ENCODE results near the gene SLC26A9.

The SLC26A9 gene

DNA sequence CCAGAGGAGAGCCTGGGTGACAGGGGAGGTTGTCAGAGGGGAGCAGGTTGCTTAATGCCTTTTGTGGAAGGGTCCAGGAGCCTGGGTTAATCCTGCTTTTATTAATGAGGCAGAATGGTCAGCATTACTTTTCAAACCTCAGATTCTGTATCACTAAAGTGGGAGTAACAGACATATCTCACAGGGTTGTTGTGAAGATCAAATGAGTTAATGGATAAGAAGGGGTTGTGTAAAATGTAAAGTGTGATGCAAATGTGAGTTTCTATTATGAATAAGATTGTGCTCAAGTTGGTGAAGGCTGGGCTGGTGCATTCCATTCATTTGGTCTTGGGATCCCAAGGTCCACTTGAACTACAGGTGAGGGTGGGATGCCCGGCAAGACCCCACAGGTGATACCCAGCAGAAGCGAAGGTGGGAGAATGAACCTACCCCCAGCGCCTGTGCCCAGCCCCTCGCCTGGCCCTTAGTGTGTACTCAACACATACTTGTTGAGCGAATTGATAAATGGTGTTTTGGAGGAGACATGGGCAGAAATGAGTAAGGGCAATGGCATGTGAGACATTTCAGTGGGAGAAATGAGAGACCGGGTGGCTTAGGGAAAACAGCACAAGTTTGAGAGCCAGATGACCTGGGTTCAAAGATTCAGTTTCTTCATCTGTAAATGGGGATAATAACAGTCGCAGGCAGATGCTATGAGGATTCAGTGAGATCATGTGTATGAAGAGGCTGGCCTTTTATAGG, 6.2 kb downstream of the SLC26A9 start:
- peaks cover 26% of the 10 kb centered on the region for H3K27me3 ChIP-seq (ENCODE audit: insufficient read depth, low read length, poor library complexity)
- no peak overlapping the region for H3K4me2 ChIP-seq (ENCODE audit: insufficient read depth, low read length)
- H3K9ac ChIP-seq (ENCODE audit: low read depth, low read length): no peak overlapping the region
- no peak overlapping the region for H3K27ac ChIP-seq (ENCODE audit: low read length)
- H2AFZ ChIP-seq (ENCODE audit: low read depth, low read length): no peak overlapping the region
- ATAC-seq (ENCODE audit: insufficient read depth, low read depth) (no peak), DNase-seq (no peak)
- H3K79me2 ChIP-seq (ENCODE audit: insufficient read depth, low read length): no peaks in the 10 kb centered on the region
- H4K20me1 ChIP-seq (ENCODE audit: insufficient read depth, low read length): no peaks in the 10 kb centered on the region
- no peaks in the 10 kb centered on the region for H3K9me3 ChIP-seq (ENCODE audit: insufficient read depth, low read length, severe bottlenecking)
- H3K4me1 ChIP-seq (ENCODE audit: insufficient read depth, low read length): no peaks in the 10 kb centered on the region
- H3K36me3 ChIP-seq (ENCODE audit: insufficient read depth, low read length): no peaks in the 10 kb centered on the region
- no peak for TF ChIP-seq EZH2 (IDR thresholded peaks at IDR 0.05; ENCODE audit: borderline replicate concordance, low read depth, low read length, severe bottlenecking)
- TF ChIP-seq, protein P1, sequence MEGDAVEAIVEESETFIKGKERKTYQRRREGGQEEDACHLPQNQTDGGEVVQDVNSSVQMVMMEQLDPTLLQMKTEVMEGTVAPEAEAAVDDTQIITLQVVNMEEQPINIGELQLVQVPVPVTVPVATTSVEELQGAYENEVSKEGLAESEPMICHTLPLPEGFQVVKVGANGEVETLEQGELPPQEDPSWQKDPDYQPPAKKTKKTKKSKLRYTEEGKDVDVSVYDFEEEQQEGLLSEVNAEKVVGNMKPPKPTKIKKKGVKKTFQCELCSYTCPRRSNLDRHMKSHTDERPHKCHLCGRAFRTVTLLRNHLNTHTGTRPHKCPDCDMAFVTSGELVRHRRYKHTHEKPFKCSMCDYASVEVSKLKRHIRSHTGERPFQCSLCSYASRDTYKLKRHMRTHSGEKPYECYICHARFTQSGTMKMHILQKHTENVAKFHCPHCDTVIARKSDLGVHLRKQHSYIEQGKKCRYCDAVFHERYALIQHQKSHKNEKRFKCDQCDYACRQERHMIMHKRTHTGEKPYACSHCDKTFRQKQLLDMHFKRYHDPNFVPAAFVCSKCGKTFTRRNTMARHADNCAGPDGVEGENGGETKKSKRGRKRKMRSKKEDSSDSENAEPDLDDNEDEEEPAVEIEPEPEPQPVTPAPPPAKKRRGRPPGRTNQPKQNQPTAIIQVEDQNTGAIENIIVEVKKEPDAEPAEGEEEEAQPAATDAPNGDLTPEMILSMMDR (IDR thresholded peaks at IDR 0.05; ENCODE audit: borderline replicate concordance, extremely low read depth, low read length, poor library complexity, severe bottlenecking): no peak
- H3K4me3 ChIP-seq (ENCODE audit: low read depth in 1 of 2, low read length in 2 of 2): no peak overlapping the region

GRCh38 chr1:205936311-205936710, 6.9 kb downstream of the SLC26A9 start:
- Histone ChIP-seq H3K9ac (ENCODE audit: low read depth, low read length) (no peak overlapping the region), H3K36me3 (ENCODE audit: insufficient read depth, low read length) (no peaks in the 10 kb centered on the region), H3K4me2 (ENCODE audit: insufficient read depth, low read length) (no peak overlapping the region), H2AFZ (ENCODE audit: low read depth, low read length) (no peak overlapping the region), H3K4me3 (ENCODE audit: low read depth in 1 of 2, low read length in 2 of 2) (no peak overlapping the region), H3K9me3 (ENCODE audit: insufficient read depth, low read length, severe bottlenecking) (no peaks in the 10 kb centered on the region), H3K79me2 (ENCODE audit: insufficient read depth, low read length) (no peaks in the 10 kb centered on the region), H3K27me3 (ENCODE audit: insufficient read depth, low read length, poor library complexity) (peaks cover 26% of the 10 kb centered on the region), H3K27ac (ENCODE audit: low read length) (no peak overlapping the region), H3K4me1 (ENCODE audit: insufficient read depth, low read length) (no peaks in the 10 kb centered on the region), H4K20me1 (ENCODE audit: insufficient read depth, low read length) (no peaks in the 10 kb centered on the region)
- TF ChIP-seq, protein P1 (IDR thresholded peaks at IDR 0.05; ENCODE audit: borderline replicate concordance, extremely low read depth, low read length, poor library complexity, severe bottlenecking): no peak
- no peak for TF ChIP-seq EZH2 (IDR thresholded peaks at IDR 0.05; ENCODE audit: borderline replicate concordance, low read depth, low read length, severe bottlenecking)
- DNase-seq (no peak), ATAC-seq (ENCODE audit: insufficient read depth, low read depth) (no peak)

DNA sequence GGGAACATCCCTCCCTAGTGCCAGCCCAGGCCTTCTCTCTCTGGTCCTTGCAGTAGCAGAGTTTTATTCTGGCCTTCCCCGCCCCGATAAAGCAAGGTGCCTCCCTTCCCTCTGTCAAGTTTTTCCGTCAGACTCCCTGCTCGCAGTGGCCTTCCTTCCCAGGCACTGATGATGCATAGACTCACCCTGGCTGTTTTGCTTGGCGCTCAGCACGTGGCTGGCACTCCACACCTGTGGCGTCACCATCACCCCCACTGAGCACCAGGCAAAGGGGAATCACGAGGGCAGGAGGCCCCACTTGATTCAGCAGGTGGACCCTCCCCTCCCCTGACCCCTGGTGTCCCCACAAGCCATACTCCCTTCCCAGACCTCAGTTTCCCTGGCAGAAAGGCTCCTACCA, 7.4 kb downstream of the SLC26A9 start:
- DNase-seq (no peak), ATAC-seq (ENCODE audit: insufficient read depth, low read depth) (no peak)
- Histone ChIP-seq H2AFZ (ENCODE audit: low read depth, low read length) (no peak overlapping the region), H3K36me3 (ENCODE audit: insufficient read depth, low read length) (no peaks in the 10 kb centered on the region), H3K9me3 (ENCODE audit: insufficient read depth, low read length, severe bottlenecking) (no peaks in the 10 kb centered on the region), H3K27ac (ENCODE audit: low read length) (no peak overlapping the region), H3K4me2 (ENCODE audit: insufficient read depth, low read length) (no peak overlapping the region), H3K79me2 (ENCODE audit: insufficient read depth, low read length) (no peaks in the 10 kb centered on the region), H4K20me1 (ENCODE audit: insufficient read depth, low read length) (no peaks in the 10 kb centered on the region), H3K4me1 (ENCODE audit: insufficient read depth, low read length) (no peaks in the 10 kb centered on the region), H3K9ac (ENCODE audit: low read depth, low read length) (no peak overlapping the region), H3K4me3 (ENCODE audit: low read depth in 1 of 2, low read length in 2 of 2) (no peak overlapping the region), H3K27me3 (ENCODE audit: insufficient read depth, low read length, poor library complexity) (peaks cover 24% of the 10 kb centered on the region)
- no peak for TF ChIP-seq EZH2 (IDR thresholded peaks at IDR 0.05; ENCODE audit: borderline replicate concordance, low read depth, low read length, severe bottlenecking)
- TF ChIP-seq, protein P1 (IDR thresholded peaks at IDR 0.05; ENCODE audit: borderline replicate concordance, extremely low read depth, low read length, poor library complexity, severe bottlenecking): no peak

Measured in DND-41 (cell line).